GM19099 (cell line): ENCODE measurements around the gene ANXA8.

ENCODE experiments used
- POLR2A ChIP-seq: IDR thresholded peaks from 3 replicates; pipeline ENCODE4 v1.6.1; 2011; ENCODE audit warnings: low read depth; ENCODE audit not compliant: insufficient read length; ENCODE audit errors: extremely low read depth

The ANXA8 gene

GRCh38 chr10:47450442-47450841 is 33.5 kb downstream of the ANXA8 start:
- TF ChIP-seq POLR2A: no peak

- TF ChIP-seq POLR2A: no peak
Observed at GRCh38 chr10:47449979-47450378, 33.9 kb downstream of the ANXA8 start.

- TF ChIP-seq POLR2A: no peak
Observed at GRCh38 chr10:47449102-47449978, 34.6 kb downstream of the ANXA8 start.

GRCh38 chr10:47447705-47448104 is 36.2 kb downstream of the ANXA8 start:
- TF ChIP-seq POLR2A: no peak

- TF ChIP-seq POLR2A: no peak
Observed at GRCh38 chr10:47447209-47447608, 36.7 kb downstream of the ANXA8 start.

GRCh38 chr10:47445720-47446119 is 38.2 kb downstream of the ANXA8 start:
- TF ChIP-seq POLR2A: no peak

- TF ChIP-seq POLR2A: no peak
Observed at GRCh38 chr10:47444047-47444446, 39.9 kb downstream of the ANXA8 start.

- TF ChIP-seq POLR2A: no peak
Observed at GRCh38 chr10:47443145-47443544, 40.8 kb downstream of the ANXA8 start.

GRCh38 chr10:47442351-47442750 is 41.6 kb downstream of the ANXA8 start:
- TF ChIP-seq POLR2A: no peak

GRCh38 chr10:47441938-47442337 is 42.0 kb downstream of the ANXA8 start:
- TF ChIP-seq POLR2A: no peak

- no peak for TF ChIP-seq POLR2A
Observed at GRCh38 chr10:47440207-47440606, 43.7 kb downstream of the ANXA8 start.

GRCh38 chr10:47438857-47439474 is 44.9 kb downstream of the ANXA8 start:
- TF ChIP-seq POLR2A: no peak

GRCh38 chr10:47435081-47435480 is 48.8 kb downstream of the ANXA8 start:
- TF ChIP-seq POLR2A: no peak

GRCh38 chr10:47425813-47426419 is 58.0 kb downstream of the ANXA8 start:
- TF ChIP-seq POLR2A: no peak

- TF ChIP-seq POLR2A: no peak
Observed at GRCh38 chr10:47424231-47424630, 59.7 kb downstream of the ANXA8 start.

GRCh38 chr10:47423476-47423875 is 60.4 kb downstream of the ANXA8 start:
- TF ChIP-seq POLR2A: no peak
